ENCODE measurements around the gene ARMC9. TPM values are rescaled to one million over a fixed set of nuclear protein-coding genes. Genes with fewer than 3 reads are reported as not detected.

Gene ARMC9
- total RNA-seq, 1 experiment from 2014 or later, result 14.9 TPM

DNA sequence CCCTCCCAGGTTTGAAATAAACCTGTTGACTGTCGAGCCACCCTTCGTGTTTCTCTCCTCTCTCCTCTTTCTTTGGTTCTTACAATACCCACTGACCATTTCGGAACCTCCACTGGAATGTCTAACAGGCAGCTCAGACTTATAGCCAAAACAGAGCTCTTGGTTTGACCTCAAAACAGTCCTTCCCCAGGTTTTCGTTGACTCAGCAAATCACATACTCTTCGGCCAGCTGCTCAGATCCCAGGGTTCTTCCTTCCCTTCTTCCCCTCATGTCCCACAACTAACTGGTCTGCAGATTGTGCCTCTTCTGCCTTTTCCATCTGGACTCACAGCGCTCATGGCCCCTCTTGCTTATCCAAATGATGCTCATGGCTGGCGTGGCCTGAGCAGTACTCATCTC is 4.7 kb downstream of the ARMC9 start:
- no peak for DNase-seq (ENCODE audit: low spot score)
- POLR2A ChIA-PET (ENCODE audit: low non-redundant PET), result no interaction called here
- CTCF ChIA-PET, result no interaction called here
- H3K36me3 ChIP-seq (ENCODE audit: insufficient read depth, low read length, poor library complexity, severe bottlenecking), result no peaks in the 10 kb centered on the region
- H3K4me3 ChIP-seq (ENCODE audit: low read depth, low read length, poor library complexity, severe bottlenecking), result no peak overlapping the region
- no peaks in the 10 kb centered on the region for H3K27me3 ChIP-seq (replicated peaks; ENCODE audit: insufficient read depth, low read depth, low read length, poor library complexity)
- H3K9me3 ChIP-seq (ENCODE audit: low read depth, low read length, poor library complexity, severe bottlenecking), result no peaks in the 10 kb centered on the region
- TF ChIP-seq, protein P1, sequence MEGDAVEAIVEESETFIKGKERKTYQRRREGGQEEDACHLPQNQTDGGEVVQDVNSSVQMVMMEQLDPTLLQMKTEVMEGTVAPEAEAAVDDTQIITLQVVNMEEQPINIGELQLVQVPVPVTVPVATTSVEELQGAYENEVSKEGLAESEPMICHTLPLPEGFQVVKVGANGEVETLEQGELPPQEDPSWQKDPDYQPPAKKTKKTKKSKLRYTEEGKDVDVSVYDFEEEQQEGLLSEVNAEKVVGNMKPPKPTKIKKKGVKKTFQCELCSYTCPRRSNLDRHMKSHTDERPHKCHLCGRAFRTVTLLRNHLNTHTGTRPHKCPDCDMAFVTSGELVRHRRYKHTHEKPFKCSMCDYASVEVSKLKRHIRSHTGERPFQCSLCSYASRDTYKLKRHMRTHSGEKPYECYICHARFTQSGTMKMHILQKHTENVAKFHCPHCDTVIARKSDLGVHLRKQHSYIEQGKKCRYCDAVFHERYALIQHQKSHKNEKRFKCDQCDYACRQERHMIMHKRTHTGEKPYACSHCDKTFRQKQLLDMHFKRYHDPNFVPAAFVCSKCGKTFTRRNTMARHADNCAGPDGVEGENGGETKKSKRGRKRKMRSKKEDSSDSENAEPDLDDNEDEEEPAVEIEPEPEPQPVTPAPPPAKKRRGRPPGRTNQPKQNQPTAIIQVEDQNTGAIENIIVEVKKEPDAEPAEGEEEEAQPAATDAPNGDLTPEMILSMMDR (conservative IDR thresholded peaks at IDR 0.05; ENCODE audit: low read depth, low read length), result no peak
- TF ChIP-seq EZH2 (IDR thresholded peaks at IDR 0.05; ENCODE audit: borderline replicate concordance, low read depth, low read length, poor library complexity, severe bottlenecking), result no peak
- intact Hi-C loops (cut with micrococcal nuclease; ENCODE audit: unreplicated experiment), result no loop called here
- H3K4me1 ChIP-seq (ENCODE audit: insufficient read depth, low read length, poor library complexity, severe bottlenecking), result peaks cover 5% of the 10 kb centered on the region
- BruUV-seq (replicated peaks), result no TSS peak
- no peak overlapping the region for H3K27ac ChIP-seq (ENCODE audit: low read depth, low read length, poor library complexity, severe bottlenecking)

GRCh38 chr2:231204146-231204545 is 5.7 kb downstream of the ARMC9 start:
- BruUV-seq (replicated peaks), result no TSS peak
- Histone ChIP-seq H3K4me1 (ENCODE audit: insufficient read depth, low read length, poor library complexity, severe bottlenecking) (peaks cover 2% of the 10 kb centered on the region), H3K36me3 (ENCODE audit: insufficient read depth, low read length, poor library complexity, severe bottlenecking) (no peaks in the 10 kb centered on the region), H3K27ac (ENCODE audit: low read depth, low read length, poor library complexity, severe bottlenecking) (no peak overlapping the region), H3K9me3 (ENCODE audit: low read depth, low read length, poor library complexity, severe bottlenecking) (no peaks in the 10 kb centered on the region), H3K4me3 (ENCODE audit: low read depth, low read length, poor library complexity, severe bottlenecking) (no peak overlapping the region), H3K27me3 (replicated peaks; ENCODE audit: insufficient read depth, low read depth, low read length, poor library complexity) (no peaks in the 10 kb centered on the region)
- ChIA-PET CTCF (no interaction called here), POLR2A (ENCODE audit: low non-redundant PET) (no interaction called here)
- TF ChIP-seq, protein P1 (conservative IDR thresholded peaks at IDR 0.05; ENCODE audit: low read depth, low read length), result no peak
- TF ChIP-seq EZH2 (IDR thresholded peaks at IDR 0.05; ENCODE audit: borderline replicate concordance, low read depth, low read length, poor library complexity, severe bottlenecking), result no peak
- intact Hi-C loops (cut with micrococcal nuclease; ENCODE audit: unreplicated experiment), result no loop called here
- no peak for DNase-seq (ENCODE audit: low spot score)

DNA sequence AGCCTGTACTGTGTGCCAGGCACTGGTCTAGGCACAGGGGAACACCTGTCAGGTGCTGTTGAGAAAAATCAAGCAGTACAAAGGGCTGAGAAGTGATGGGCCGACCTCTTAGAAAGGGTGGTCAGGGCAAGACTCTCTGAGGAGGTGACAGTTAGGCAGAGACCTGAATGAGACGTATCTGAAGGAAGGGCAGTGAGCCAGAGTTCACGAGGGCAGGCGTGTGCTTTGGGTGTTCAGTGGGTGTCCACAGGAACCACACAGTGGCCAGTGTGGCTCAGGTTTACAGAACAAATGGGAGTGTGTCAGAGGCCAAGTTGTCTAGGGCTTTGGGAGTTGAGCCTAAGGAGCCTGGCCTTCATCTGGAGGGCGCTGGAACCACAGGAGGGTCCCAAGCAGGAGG is 6.2 kb downstream of the ARMC9 start:
- DNase-seq (ENCODE audit: low spot score), result no peak
- POLR2A ChIA-PET (ENCODE audit: low non-redundant PET), result no interaction called here
- TF ChIP-seq, protein P1 (conservative IDR thresholded peaks at IDR 0.05; ENCODE audit: low read depth, low read length), result no peak
- TF ChIP-seq EZH2 (IDR thresholded peaks at IDR 0.05; ENCODE audit: borderline replicate concordance, low read depth, low read length, poor library complexity, severe bottlenecking), result no peak
- intact Hi-C loops (cut with micrococcal nuclease; ENCODE audit: unreplicated experiment), result no loop called here
- Histone ChIP-seq H3K27ac (ENCODE audit: low read depth, low read length, poor library complexity, severe bottlenecking) (no peak overlapping the region), H3K4me3 (ENCODE audit: low read depth, low read length, poor library complexity, severe bottlenecking) (no peak overlapping the region), H3K9me3 (ENCODE audit: low read depth, low read length, poor library complexity, severe bottlenecking) (no peaks in the 10 kb centered on the region), H3K36me3 (ENCODE audit: insufficient read depth, low read length, poor library complexity, severe bottlenecking) (no peaks in the 10 kb centered on the region), H3K4me1 (ENCODE audit: insufficient read depth, low read length, poor library complexity, severe bottlenecking) (no peaks in the 10 kb centered on the region), H3K27me3 (replicated peaks; ENCODE audit: insufficient read depth, low read depth, low read length, poor library complexity) (no peaks in the 10 kb centered on the region)
- BruUV-seq (replicated peaks), result no TSS peak
- CTCF ChIA-PET, result no interaction called here
